ENCODE measurements around the gene CLCC1.

DNA sequence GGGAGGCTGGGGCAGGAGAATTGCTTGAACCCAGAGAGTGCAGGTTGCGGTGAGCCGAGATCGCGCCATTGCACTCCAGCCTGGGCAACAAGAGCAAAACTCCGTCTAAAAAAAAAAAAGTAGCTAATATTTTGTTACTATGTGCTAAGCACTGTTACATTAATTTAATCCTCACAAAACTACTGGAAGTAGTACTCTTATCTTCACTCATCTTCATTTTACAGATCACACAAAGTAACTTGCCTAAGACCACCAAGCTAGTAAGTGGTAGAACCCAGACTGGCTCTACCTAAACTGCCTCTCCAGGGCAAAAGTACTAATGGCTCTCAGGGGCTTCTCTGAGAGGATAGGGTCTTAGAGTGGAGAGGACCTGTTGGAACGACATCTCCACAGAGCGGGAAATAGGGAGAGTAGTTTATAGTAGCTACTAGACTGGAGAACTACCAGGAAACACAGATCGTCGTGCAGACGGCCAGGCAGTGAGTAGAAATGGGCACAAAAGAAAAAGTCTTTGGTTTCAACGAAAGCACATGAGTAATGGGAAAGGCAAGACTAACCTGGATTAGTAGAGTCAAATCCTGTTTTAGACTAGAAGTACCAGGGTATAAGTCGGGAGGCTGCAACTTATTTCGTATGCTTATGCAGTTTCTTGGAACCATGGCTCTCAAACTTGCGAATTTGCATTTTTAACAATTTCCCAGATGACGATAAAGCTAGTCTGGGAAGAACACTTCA, 1.4 kb downstream of the CLCC1 start:
- TF ChIP-seq, protein P1, sequence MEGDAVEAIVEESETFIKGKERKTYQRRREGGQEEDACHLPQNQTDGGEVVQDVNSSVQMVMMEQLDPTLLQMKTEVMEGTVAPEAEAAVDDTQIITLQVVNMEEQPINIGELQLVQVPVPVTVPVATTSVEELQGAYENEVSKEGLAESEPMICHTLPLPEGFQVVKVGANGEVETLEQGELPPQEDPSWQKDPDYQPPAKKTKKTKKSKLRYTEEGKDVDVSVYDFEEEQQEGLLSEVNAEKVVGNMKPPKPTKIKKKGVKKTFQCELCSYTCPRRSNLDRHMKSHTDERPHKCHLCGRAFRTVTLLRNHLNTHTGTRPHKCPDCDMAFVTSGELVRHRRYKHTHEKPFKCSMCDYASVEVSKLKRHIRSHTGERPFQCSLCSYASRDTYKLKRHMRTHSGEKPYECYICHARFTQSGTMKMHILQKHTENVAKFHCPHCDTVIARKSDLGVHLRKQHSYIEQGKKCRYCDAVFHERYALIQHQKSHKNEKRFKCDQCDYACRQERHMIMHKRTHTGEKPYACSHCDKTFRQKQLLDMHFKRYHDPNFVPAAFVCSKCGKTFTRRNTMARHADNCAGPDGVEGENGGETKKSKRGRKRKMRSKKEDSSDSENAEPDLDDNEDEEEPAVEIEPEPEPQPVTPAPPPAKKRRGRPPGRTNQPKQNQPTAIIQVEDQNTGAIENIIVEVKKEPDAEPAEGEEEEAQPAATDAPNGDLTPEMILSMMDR (IDR thresholded peaks at IDR 0.05) = no peak
- TF ChIP-seq EZH2 (IDR thresholded peaks at IDR 0.05) (no peak), EZH2phosphoT487 (IDR thresholded peaks at IDR 0.05) (no peak)
